HG02973 (cell line): ENCODE data around the gene PLCXD1.
"Not testable (repeated sequence)": the region's sequence is repeated elsewhere in the genome, so short reads cannot be mapped to it uniquely, and the experiment has no call there.

Experiments
- ATAC-seq: cut with Tn5 transposase; IDR thresholded peaks from one replicate; pipeline ENCODE4 v1.9.1; 2021; ENCODE audit warnings: moderate library complexity; ENCODE audit not compliant: unreplicated experiment

Gene PLCXD1

GRCh38 chrX:349702-350101 is 68.5 kb downstream of the PLCXD1 start:
- ATAC-seq = no peak

- no peak for ATAC-seq
Measured at GRCh38 chrX:350148-350533, 69.0 kb downstream of the PLCXD1 start.

GRCh38 chrX:350534-351323 is 69.5 kb downstream of the PLCXD1 start:
- ATAC-seq = no peak

GRCh38 chrX:351324-351641 is 70.1 kb downstream of the PLCXD1 start:
- ATAC-seq = not testable (repeated sequence)

- no peak for ATAC-seq
Measured at GRCh38 chrX:351736-352135, 70.6 kb downstream of the PLCXD1 start.

GRCh38 chrX:352181-352580 is 71.0 kb downstream of the PLCXD1 start:
- ATAC-seq = no peak

- ATAC-seq = no peak
Measured at GRCh38 chrX:352582-353314, 71.6 kb downstream of the PLCXD1 start.
